Measurements from ENCODE around the gene MAT1A.
"Not testable (repeated sequence)": the region's sequence is repeated elsewhere in the genome, so short reads cannot be mapped to it uniquely, and the experiment has no call there.

MAT1A gene

GRCh38 chr10:80264081-80265056, 25.1 kb downstream of the MAT1A start:
- no peak for FAIRE-seq

GRCh38 chr10:80261316-80262030, 28.0 kb downstream of the MAT1A start:
- no peak for FAIRE-seq

- no peak for FAIRE-seq
Observed at GRCh38 chr10:80260295-80261243, 28.9 kb downstream of the MAT1A start.

- no peak for FAIRE-seq
Observed at GRCh38 chr10:80259405-80259871, 30.0 kb downstream of the MAT1A start.

GRCh38 chr10:80256798-80257197, 32.7 kb downstream of the MAT1A start:
- not testable (repeated sequence) for FAIRE-seq

GRCh38 chr10:80254726-80255125, 34.7 kb downstream of the MAT1A start:
- FAIRE-seq = not testable (repeated sequence)

GRCh38 chr10:80253963-80254271, 35.5 kb downstream of the MAT1A start:
- FAIRE-seq = not testable (repeated sequence)

GRCh38 chr10:80253266-80253962, 36.0 kb downstream of the MAT1A start:
- FAIRE-seq = no peak

GRCh38 chr10:80252296-80252887, 37.1 kb downstream of the MAT1A start:
- no peak for FAIRE-seq

GRCh38 chr10:80251703-80252280, 37.7 kb downstream of the MAT1A start:
- not testable (repeated sequence) for FAIRE-seq

- not testable (repeated sequence) for FAIRE-seq
Observed at GRCh38 chr10:80250399-80250798, 39.1 kb downstream of the MAT1A start.

GRCh38 chr10:80249906-80250305, 39.6 kb downstream of the MAT1A start:
- not testable (repeated sequence) for FAIRE-seq

GRCh38 chr10:80247611-80248010, 41.8 kb downstream of the MAT1A start:
- not testable (repeated sequence) for FAIRE-seq

- not testable (repeated sequence) for FAIRE-seq
Observed at GRCh38 chr10:80244371-80244770, 45.1 kb downstream of the MAT1A start.

- not testable (repeated sequence) for FAIRE-seq
Observed at GRCh38 chr10:80242341-80242740, 47.1 kb downstream of the MAT1A start.

GRCh38 chr10:80236457-80236856, 53.0 kb downstream of the MAT1A start:
- not testable (repeated sequence) for FAIRE-seq

GRCh38 chr10:80234331-80235235, 54.9 kb downstream of the MAT1A start:
- FAIRE-seq = not testable (repeated sequence)

- not testable (repeated sequence) for FAIRE-seq
Observed at GRCh38 chr10:80233871-80234270, 55.6 kb downstream of the MAT1A start.

- FAIRE-seq = not testable (repeated sequence)
Observed at GRCh38 chr10:80226723-80227122, 62.7 kb downstream of the MAT1A start.

- FAIRE-seq = not testable (repeated sequence)
Observed at GRCh38 chr10:80223031-80223419, 66.4 kb downstream of the MAT1A start.

All from colon (tissue), 2 donors.